Middle frontal gyrus (tissue), 1 donor: Measurements from ENCODE around the gene MREG.

Source experiments
- DNase-seq: peaks from one replicate; pipeline ENCODE4 v3.0.0-alpha.2; 2015; ENCODE audit warnings: low spot score; ENCODE audit errors: extremely low spot score

MREG gene, protein sequence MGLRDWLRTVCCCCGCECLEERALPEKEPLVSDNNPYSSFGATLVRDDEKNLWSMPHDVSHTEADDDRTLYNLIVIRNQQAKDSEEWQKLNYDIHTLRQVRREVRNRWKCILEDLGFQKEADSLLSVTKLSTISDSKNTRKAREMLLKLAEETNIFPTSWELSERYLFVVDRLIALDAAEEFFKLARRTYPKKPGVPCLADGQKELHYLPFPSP

DNA sequence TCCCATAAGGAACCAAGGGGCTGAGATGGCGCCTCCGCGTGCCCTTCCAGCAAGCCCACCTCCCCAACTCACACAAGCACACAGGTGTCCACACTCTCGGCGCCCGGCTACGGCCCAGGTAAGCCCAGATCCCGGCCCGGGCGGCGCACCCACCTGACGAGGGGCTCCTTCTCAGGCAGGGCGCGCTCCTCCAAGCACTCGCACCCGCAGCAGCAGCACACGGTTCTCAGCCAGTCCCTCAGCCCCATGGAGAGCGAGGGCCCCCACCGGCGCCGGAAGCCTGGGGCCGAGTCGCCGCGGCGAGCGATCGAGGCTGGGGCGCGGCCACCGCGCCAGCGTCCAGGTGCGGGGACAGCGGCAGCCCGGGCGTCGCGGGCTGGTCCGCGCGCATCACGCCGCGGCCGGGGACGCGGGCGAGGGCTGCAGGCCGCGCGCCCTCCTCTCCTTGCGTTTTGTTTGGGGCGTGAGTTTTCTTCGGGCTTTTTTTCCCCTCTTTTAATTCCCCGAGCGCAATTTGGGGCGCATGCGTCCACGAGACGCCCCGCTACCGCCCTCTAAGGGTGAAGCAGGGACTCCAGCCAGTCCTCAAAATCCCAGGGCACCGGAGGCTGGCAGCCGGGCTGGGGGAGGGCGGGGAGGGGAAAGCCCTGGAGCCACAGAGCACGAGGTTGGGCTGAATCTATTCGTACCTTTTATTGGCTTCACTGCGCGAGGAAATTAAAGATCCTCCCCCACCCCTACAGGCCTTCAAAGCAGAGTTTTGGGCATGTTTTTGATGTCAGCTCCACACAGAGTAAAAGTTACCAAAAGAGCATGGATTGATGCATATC lies at the start of gene MREG:
MREG (minus strand) TSS at position 472 of the 830 bp plus-strand sequence; CDS start at position 248, 224 bp downstream.
- DNase-seq, result peak; percentile 52

DNA sequence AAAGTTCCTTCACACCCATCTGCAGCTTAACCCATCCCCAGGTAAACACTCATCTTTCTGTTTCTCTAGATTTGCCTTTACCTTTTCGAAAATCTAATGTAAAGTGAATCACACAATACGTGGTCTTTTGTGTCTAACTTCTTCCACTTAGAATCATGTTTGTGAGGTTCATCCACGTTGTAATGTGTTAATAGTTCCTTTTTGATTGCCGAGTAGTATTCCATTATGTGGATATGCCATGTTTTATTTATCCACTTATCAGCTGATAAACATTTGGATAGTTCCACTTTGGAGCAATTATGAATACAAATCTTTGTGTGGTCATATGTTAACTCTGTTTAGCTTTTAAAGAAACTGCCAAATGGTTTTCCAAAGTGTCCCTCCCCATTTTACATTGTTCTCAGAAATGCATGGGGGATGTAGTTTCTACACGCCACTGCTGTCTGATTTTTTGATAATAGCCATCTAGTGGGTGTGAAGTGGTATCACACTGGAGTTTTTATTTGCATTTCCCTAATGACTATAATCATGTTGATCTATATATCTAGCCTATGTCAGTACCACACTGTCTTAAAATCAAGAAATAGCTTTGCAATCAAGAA lies 46.0 kb upstream of the MREG start:
- DNase-seq, result no peak

DNA sequence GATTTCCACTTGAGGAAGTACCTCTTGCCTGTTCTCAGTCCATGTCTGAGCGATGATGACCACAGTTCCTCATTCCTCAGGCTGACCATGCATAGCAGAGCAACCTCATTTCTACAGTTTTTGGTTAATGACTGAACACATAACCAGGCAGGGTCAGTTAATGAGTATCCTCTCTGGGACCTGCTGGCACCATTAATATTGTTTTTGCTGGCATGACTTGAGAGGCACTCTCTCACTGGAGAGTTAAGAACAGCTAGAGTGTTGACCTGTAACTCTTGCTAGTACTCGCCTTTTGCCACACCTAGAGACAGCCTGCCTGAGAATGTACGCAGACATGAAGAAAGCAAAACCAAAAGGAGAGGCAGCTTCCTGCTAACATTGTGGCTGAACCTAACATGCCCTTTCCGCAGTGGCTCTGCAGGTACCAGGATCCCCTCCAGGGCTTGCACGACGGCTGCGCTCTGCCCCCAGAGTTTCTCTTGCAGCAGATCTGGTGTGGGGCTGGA lies 44.4 kb upstream of the MREG start:
- no peak for DNase-seq

DNA sequence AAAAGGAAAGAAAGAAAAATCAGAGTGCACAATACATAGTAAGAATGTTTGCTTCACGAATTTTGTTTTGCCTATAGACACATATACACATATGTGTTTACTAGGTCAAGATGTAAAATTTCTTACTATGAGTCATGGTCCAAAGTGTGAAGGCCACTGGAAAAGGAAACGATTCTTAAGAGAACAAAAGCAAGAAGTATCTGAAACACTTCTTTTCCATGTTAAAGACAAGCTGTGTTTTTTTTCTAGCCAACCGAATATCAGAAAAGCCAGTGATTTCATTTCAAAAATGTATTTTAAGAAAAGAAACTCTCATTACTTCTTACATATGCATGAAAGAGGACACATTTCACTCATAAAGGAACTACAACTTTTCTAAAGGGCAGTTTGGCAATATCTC lies 43.4 kb upstream of the MREG start:
- no peak for DNase-seq

DNA sequence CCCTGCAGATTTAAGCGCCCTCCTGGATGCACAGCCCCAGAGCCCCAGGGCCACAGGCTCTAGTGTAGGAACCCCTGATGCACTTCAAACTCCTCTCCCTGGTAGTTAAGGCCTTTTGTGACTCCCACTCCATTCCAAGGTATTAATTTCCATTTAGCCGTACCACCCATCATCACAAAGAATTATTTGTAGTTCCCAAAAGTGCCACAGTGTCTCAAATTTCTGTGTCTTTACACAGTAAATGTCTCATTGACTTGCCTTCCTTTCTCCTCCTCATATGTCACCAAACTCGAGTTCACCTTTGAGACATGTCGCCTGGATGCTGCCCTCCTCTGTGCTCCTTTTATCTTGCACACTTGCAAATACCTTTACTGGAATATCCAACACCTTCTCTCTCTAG lies 42.3 kb upstream of the MREG start:
- no peak for DNase-seq

DNA sequence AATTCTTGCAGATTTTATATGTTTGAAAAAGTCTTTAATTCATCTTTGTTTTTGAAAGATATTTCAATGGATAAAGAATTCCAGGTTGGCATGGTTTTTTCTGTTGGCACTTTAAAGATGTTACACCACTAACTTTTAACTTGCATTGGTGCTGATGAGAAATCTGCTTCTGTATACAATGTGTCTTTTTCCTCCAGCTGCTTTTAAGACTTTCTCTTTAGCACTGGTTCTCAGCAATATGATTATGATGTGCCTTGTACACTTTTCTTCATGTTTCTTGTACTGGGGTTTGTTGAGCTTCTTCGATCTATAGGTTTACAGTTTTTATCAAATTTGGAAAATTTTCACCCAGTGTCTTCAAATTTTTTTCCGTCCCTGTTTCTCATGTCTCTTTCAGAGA lies 39.1 kb upstream of the MREG start:
- DNase-seq, result no peak

DNA sequence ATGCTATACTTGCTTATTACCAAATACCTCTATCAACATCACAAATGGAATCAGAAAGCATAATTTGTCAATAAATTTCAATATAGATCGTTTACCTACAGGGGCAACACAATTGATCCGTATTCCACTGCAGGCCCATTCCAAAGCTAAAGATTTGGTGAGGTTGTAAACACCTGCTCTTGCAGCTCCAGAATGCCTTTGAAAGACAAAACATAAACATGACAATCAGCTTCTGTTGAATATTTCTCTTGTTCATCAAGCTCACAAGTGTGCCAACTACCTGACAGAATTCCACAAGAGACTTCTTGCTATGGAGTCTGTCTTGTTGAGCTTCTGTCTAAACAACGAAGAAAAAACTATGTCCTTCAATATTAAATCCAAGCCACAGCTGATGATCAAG lies 38.0 kb upstream of the MREG start:
- DNase-seq, result no peak

DNA sequence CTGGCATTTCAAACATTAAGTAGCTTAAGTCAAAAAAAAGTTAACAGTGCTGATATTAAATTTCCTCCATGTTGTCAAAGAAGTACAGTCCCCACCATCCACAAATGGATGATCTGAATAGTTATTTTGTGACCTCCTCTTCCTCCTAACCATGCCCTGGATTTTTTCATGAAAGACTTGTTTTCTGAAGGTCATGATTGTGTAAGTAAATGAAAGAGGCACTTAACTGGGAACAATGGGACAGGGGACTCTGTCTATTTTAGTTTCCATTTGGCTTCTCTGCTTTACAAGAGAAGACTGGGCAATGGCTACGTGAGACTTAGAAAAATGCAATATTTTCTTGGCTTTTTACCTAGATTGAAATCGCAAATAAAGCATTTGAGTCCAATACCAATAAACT lies 36.1 kb upstream of the MREG start:
- no peak for DNase-seq

DNA sequence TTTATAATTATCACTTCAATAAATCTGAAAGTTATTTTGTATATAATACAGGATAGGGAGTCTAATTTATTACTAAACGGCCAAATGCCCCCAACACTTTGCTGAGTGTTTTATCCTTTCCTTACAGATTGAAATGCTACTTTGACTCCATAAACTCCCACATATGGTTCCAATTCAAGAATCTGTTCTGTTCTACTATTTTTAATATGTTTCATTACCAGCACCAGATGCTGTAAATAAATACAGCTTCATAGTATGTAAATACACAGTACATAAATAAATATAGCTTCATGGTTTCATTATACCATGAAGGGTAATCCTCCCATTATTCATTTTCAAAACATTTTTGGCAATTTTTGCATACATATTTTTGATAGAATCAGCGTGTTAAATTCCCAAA lies 34.0 kb upstream of the MREG start:
- DNase-seq, result no peak

DNA sequence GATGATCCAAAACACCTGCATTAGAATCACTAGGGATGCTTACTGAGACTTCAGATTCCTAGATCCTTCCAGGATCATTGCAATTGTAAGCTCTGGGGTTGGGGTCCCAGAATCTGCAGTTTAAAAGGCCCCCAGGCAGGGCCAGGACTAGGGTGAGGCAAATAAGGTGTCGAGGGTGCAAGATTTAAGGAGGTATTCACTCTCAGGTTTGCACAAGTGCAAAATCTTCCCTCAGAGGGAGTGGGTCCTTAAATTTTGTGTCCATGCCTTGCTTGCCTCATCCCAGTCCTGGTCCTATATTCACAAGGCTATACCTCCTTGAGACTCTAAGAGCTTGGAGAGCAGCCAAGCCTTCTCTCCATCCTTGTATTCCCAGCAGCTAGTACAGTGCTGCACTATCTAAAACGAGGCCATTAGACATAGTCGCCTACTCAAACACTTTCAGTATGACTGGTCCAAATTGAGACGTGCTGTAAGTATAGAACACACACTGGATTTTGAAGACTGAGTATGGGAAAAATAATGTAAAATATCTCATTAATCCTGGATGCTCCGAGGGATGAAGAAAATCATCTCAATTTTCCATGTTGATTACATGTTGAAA lies 31.6 kb upstream of the MREG start:
- DNase-seq, result no peak

DNA sequence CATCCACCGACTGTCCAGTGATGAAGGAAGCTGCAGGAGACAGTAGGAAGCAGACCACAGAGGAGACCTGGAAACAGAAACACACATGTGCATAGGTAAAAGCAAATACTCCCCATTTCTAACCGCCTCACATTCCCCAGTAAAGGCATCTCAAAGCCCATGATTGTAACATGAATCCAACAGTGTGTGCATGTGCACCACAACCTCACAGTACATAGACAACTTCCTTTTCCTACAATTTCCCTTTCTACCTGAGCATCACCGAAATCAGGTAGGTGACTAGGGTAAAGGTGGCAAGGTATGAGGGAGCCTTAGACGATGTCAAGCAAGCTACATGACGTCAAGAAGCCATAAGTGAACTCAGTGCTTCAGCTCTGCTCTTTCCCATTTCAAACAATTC lies 30.6 kb upstream of the MREG start:
- DNase-seq, result no peak

DNA sequence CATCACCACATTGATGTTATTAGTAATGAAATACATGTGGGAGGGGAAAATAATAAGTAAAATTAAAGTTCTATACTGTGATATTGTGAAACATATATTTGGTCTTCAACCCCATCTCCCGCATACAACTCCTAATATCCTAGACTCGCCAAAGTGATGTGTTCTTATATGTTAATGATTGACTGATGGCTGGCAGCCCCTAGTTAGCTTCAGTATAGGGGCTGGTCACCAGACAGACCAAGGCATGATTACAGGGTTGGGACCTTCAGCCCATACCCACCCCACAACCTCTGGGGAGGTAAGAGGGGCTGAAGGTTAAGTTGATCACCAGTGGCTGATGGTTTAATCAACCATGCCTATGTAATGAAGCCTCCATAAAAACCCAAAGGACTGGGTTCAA lies 28.1 kb upstream of the MREG start:
- DNase-seq, result no peak

DNA sequence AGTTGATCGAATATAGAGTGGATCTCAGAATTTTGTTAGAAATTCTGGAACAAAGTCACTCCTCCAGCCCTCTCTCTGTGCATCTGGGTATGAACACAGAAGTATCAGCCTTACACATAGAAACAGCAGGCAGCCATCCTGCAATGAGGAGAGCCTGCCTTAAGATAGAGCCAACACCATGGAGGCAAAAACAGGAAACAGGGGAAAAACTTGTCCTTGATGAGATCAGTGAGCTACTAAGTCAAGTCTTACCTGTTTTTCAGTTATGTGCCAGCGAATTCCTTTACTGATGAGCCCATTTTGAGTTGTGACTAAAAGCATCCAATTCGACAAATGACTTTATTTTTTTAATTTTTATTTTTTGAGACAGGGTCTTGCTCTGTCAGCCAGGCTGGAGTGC lies 26.6 kb upstream of the MREG start:
- DNase-seq, result no peak

DNA sequence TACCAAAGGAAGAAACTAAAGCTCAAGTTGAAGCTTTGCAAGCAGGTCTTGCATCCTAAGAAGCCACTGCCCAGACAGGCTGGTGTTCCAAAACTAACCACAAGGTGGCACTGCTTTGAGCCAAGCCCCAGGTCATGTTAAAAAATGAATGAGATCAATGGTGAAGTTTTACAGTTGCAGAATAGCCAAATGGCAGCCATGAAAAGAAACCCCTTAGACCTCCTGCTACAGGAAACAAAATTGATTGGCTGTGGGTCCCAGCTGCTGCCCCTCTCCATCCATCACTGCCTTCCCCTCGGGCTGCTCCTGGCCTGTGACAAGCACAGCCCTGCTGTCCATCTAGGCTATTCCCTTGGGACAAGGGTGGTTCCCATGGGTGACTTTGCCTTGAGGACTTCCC lies 20.7 kb upstream of the MREG start:
- DNase-seq, result no peak

DNA sequence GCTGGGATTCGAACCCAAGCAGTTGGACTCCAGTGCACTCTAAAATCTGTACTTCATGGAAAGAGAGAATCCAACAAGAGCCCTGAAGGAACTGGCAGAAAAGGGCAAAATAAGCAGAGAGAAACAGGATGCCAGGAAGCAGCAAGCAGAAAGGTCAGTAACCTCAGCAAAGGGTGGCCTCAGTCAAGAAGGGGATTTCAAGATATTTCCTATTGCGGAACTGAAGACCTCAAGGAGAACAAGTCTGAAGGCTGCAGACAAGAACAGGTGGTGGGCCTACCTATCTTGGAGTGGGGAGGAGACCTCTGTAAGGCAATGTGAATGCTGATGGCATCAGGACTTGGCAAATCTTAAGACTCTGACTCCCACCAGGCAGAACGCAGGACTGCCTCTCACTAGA lies 20.1 kb upstream of the MREG start:
- no peak for DNase-seq

DNA sequence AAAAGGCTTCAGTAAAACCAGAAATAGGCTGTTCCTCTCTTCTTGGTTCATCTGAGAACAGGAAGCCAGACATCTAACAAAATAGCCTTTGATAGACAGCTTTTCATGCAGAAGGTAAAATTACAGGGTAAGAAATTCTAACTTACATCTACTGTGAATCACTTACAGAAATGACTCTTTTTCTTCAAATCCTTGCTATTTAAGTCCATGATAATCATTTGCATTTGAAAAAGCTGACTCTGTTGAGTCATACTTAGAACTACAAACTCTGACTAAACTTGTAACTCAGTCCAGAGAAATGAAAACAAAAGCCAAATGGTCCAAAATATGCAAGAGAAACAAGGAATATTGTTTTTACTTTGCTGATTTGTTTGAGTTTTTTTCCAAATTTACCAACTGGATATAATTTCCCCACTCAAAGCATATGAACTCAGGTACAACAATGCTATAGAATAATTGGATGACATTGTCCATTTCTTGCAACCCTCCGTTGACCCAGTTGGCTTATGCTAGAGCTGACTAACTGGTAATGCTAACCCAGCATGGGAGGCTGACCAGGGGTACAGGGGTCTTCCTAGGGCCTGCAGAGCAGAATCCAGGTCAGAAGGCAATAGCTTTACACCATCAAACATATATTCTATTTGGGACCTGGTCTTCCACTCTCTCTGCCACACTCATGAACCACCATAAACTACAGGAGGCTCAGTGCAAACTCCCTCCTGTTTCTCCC lies 18.8 kb upstream of the MREG start:
- DNase-seq, result peak; percentile 44

DNA sequence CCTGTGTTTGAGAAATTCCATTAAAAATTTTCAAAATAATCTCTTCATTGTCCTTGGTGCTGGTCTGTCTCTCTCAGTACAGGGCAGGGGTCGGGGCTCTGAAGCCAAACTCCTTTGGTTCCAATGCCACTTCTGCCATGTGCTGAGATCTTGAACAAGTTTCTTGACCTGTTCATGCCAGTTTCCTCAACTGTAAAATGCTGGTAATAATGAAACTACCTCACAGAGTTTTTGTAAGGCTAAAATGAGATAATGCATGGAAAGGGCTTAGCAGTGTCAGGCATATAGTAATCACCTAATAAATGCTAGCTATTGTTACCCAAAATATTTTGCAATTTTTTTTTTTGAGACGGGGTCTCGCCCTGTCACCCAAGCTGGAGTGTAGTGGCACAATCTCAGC lies 16.9 kb upstream of the MREG start:
- no peak for DNase-seq

DNA sequence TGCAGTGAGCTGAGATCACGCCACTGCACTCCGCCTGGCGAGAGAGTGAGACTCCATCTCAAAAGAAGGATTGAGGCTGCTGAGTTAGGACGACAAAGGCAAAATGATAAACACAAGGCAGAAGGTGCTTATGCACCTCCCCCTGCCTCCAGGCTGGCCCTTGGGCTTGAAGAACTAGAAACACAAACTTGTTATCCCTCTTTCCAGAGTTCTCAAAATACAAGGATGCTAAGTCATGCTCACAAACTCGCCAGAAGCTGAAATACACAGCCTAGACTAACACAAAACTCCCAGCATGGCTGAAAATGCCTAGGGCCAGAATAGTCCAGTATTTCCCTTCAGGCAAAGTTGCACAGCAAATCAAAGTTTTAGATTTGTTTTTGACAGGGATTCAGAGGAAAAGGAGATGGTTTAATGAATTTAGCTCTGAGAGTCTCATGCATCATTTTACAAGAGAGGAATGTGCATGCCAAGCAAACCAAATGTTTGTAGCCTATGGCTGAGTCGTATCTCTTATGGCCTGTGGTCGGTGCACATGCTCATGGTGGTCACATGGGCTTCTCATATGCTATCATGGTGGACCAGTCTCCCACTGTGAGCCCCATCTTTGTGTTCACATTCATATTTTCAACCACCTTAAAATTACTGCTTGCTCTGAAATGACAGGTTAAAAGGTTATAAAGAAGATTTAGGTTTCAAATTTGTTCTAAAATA lies 16.2 kb upstream of the MREG start:
- no peak for DNase-seq

DNA sequence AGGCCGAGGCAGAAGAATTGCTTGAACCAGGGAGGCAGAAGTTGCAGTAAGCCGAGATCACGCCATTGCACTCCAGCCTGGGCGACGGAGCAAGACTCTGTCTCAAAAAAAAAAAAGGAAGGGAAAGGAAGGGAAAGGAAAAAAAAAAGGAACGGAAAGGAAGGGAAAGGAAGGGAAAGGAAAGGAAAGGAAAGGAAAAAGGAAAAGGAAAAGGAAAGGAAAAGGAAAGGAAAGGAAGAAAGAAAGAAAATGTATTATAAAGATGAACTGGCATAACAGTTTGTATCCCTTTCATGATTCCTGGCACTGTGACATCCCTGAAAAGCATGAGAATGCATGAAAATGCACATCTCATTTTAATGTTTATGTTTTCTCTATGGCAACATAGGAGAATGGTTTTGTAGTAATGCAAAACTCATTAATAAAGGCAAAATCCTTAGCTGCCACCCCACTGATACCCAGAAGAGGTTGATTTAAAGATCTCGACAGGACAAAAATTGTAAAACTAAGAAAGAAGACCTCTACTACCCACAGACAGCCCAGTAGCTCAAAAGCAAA lies 11.5 kb upstream of the MREG start:
- no peak for DNase-seq

DNA sequence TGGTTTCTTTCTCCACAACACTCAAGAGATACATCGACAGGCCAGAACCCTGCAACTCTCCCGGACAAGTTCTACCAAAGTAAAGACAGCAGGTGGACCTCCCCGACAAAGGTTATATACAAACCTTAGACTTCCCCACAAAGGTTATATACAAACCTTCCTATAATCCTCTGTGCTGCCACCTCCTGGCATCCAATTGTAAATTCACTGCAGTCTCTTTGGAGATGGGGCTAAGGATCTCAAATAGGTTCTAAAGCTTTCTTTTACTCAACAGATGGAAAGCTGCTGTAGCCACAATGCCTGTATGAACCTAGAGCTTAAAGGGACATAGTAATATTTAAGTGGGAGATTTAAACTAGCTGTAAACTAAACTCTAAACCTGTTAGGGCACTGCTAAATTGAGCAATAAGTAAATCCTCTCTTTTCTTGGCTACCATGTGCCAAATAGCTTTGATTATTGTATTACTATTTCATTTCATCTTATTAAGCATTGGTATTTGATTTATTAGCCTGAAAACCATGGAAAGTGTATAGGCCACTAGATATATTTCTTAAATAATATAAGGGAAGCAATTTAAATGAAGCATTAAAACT lies 9.8 kb upstream of the MREG start:
- no peak for DNase-seq
